Right renal pelvis (tissue), 4 donors: ENCODE data around the gene MMD2. TPM values are rescaled to one million over a fixed set of nuclear protein-coding genes. Genes with fewer than 3 reads are reported as not detected.
"Not testable (repeated sequence)": the region's sequence is repeated elsewhere in the genome, so short reads cannot be mapped to it uniquely, and the experiment has no call there.

ENCODE experiments used
- DNase-seq, 4 donors: peaks; one replicate each; pipeline ENCODE4 v3.0.0-alpha.2; 2013; ENCODE audit warnings: low read depth in 4 of 4, low spot score in 3 of 4, missing footprints in 1 of 4
- polyA plus RNA-seq, 4 donors: library from polyadenylated mRNA; unstranded; fragments of 120-200 nt; gene quantifications; one replicate each; pipeline ENCODE4 v1.2.1, GENCODE V29; 2013; ENCODE audit not compliant: insufficient read length in 4 of 4

The MMD2 gene
- polyA plus RNA-seq, 4 donors: 0.10 to 0.42 (median 0.11) TPM; not detected in 1

DNA sequence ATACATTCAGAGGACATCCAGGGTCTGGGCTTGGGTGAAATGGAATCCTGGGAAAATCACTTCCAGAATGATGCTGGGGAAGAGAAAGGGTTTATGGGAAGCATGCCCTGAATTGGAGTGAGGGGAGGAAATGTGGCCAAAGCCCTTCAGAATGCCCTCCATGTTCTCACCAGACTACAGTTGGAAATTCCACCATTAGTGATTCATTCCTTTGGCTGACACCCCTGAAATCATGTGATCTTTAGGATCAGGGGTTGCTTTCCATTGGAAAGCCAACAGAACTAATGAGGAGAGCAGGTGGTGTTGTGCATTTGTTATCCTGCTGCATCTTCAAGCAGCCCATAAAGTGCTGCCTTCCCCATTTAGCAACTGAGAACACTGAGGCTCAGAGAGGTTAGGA, 54.6 kb downstream of the MMD2 start:
- DNase-seq: no peak

DNA sequence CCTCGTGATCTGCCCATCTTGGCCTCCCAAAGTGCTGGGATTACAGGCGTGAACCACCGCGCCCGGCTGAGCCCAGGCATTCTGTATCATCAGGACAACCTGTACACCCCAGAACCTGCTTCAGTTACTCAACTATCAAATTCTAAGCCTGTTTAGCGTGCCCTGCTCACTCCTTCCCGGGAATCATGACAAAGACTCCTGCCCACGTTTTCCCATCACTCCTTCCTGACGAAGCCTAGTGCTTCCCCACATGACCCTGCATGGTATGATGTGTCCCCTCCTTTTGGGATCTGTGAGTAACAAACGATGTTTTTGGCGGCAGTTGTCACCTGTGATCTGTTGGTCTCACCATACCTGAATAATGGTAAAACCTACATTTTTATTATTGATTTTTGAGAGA, 63.2 kb downstream of the MMD2 start:
- no peak for DNase-seq

DNA sequence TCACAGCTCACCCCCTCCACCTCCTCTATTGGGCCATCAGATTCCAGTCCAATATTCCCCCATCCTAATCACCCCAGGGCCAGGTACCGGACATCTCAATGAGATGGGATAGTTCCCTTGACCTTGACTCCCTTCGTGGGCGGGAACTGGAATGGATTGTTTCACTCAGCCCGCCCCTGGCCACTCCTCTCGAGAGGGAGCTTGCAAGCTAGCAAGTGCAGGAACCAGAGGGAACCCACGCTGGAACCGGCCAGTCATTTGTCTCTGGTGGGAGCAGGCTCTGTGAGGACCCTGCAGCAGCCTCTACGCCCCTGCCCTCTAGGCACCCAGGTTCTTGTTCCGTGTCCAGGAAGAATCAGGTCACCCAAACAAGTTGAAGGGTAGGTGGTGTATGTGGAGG, 64.5 kb downstream of the MMD2 start:
- no peak for DNase-seq

DNA sequence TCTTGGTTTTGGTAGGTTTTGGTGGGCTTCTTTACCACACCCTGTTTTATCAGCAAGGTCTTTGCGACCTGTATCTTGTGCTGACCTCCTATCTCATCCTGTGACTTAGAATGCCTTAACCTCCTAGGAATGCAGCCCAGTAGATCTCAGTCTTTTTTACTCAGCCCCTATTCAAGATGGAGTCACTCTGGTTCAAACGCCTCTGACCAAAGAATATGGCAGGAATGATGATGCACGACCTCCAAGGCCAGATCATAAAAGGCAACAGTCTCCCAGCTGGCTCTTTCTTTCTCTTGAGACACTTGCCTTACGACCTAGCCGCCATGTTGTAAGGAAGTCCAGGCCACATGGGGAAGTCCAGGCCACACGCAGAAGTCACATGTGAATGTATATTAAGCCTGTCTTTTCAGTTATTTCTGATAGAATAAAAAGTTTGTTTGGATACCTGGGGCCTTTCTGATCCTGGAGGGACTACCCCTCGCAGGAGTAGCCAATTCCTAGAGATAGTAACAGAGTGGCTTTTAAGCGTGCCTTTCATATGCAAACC, 65.0 kb downstream of the MMD2 start:
- no peak for DNase-seq

DNA sequence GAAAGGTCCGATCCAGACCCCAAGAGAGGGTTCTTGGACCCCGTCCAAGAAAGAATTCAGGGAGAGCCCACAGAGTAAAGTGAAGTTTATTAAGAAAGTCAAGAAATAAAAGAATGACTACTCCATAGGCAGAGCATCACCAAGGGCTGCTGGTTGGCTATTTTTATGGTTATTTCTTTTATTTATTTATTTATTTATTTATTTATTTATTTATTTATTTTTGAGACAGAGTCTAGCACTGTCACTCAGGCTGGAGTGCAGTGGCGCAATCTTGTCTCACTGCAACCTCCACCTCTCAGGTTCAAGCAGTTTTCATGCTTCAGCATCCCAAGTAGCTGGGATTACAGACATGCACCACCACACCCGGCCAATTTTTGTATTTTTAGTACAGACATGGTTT, 65.8 kb downstream of the MMD2 start:
- DNase-seq: not testable (repeated sequence)

DNA sequence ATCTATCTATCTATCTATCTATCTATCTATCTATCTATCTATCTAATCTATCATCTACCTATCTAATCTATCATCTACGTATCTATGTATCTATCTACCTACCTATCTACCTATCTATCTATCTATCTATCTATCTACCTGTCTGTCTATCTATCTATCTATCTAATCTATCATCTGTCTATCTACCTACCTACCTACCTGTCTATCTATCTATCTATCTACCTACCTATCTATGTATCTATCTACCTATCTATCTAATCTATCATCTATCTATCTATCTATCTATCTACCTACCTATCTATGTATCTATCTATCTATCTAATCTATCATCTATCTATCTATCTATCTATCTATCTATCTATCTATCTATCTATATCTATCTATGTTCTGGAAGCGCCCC, 67.5 kb downstream of the MMD2 start:
- DNase-seq: not testable (repeated sequence)

DNA sequence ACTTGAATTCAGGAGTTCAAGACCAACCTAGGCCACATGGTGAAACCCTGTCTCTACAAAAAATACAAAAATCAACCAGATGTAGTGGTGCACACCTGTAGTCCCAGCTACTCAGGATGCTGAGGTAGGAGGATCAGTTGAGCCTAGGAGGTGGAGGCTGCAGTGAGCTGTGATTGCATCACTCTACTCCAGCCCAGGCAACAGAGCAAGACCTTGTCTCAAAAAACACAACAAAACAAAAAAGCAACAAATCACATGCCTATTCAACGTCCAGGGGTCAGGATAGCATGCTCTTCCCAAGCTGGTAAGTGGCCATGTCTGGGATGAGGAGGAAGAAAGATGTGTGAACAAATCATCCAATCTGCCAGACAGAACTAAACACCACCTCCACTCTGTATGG, 69.3 kb downstream of the MMD2 start:
- DNase-seq: no peak

DNA sequence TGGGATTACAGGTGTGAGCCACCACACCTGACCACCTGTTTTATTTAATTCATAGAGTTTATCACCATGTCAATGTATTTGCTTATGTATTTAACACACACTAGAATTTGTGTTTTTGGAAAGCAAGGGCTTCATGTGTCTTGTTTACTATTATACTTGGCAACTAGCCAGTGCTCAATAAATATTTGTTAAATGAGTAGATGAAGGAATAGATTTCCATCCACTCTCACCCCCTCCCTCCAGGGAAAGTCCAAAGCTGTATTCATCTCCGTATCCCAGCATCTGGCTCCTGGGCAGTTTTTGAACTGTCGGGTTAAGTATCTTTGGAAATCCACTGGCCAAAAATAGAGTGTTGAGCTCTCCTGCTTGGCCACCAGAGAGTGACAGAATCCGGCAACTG, 70.8 kb downstream of the MMD2 start:
- DNase-seq: no peak

DNA sequence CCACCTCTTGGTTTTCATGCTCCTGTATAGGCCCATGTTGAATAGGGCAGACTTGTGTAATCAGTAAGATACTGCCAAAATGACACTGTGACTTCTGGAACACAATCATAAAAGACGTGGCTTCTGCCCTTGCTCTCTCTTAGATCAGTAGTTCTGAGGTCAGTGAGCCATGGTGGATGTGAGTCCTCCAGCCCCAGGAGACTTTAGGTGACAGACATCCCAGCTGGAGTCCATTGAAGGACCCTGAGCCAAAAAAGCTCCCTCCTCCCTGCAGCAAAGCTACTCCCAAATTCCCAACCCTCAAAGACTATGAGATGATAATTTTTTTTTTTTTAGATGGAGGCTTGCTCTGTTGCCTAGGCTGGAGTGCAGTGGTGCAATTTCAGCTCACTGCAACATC, 72.3 kb downstream of the MMD2 start:
- DNase-seq: no peak

DNA sequence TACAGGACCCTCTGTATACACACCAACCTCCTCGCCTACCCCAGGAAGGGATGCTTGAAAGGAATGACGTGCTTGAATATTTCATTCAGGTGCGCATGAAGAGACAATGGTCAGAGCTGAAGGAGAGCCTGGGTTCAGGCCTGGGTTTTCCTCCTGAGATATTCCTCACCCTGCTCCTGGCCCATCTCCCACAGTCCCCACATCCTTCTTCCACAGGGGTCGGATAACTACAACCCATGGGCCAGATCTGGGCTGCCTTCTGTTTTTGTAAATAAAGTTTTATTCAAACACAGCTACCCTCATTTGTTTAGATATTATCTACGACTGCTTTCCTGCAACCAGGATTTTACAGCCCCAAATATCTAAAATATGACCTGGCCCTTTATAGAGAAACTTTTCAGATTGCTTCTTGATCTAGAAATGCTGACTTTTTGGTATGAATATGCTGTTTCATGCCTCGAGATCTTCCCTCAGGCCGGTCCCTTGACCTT, 73.6 kb downstream of the MMD2 start:
- DNase-seq: no peak

DNA sequence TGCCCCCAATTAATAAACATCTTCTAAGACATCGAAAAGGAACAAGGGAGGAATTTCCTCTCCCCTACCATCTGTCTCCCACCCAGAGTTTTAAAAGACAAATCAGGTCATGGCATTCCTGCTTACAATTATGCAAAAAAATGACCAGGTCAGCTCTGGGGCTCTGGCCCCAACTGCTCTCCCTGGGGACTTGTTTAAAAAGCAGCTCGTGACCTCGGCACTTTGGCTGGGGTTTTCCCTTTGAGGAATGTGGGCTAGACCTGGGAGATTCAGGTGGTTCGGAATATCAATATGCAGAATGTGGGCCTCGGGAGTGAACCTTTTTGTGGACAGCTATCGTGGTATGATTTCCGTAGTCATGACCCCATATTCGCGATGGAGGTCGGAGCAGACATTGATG, 74.8 kb downstream of the MMD2 start:
- no peak for DNase-seq

DNA sequence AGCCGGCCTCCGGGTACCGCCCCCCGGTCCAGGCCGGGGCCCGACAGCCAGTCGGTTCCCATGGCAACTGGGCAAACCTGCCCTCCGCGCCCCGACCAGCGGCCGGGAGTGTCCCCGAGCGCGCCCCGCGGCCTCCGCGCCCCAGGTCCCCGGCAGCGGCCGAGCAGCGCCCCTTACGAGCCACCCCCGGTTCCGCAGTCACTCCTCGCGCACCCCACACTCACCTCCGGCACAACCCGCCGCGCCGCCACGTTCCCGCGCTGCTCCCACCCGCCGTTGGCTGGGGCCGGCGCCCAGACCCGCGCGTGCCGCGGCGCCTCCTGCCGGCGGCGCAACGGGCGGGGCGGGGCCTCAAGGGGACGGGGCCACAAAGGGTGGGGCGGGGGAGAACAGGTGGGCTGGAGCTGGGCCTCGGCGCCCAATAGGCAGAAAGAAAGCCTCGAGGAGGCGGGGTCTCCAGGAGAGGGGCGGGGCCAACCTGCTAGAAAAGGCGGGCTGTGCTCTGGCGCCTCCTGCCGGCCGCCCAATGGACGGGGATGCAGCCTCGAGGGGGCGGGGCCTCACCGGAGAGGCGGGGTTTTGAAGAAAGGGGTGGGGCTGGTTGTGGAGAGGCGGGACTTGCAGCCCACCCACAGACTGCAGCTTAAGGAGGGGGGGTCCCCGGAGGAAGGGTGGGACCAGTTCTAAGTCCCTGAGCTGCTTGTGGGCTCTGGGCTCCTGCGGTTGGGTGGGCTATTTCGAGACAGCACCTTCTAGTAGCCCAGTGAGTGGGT, 75.4 kb downstream of the MMD2 start, which contains the start of gene RADIL:
Gene RADIL (minus strand): TSS at position 345 of the 773 bp plus-strand sequence. CDS start 5,577 bp downstream, outside the sequence.
- peak in 3 of 4 donors; percentile 64 to 73 (median 71) for DNase-seq

DNA sequence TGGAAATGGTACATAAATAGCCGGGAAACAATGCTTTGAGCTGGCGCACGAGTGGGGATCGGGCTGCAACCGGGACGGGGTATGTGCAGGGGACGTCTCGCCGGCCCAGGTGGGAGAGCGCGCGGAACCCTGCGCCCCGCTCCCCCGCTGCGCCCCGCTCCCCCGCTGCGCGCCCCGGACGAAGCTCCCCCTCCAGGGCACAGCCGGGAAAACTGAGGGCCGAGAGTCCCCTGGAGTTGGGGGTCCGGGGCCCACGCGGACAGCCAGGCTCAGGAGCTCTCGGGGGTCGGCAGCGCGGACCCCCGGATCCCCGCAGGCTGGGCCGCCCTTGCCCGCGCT, 76.0 kb downstream of the MMD2 start:
- no peak for DNase-seq

DNA sequence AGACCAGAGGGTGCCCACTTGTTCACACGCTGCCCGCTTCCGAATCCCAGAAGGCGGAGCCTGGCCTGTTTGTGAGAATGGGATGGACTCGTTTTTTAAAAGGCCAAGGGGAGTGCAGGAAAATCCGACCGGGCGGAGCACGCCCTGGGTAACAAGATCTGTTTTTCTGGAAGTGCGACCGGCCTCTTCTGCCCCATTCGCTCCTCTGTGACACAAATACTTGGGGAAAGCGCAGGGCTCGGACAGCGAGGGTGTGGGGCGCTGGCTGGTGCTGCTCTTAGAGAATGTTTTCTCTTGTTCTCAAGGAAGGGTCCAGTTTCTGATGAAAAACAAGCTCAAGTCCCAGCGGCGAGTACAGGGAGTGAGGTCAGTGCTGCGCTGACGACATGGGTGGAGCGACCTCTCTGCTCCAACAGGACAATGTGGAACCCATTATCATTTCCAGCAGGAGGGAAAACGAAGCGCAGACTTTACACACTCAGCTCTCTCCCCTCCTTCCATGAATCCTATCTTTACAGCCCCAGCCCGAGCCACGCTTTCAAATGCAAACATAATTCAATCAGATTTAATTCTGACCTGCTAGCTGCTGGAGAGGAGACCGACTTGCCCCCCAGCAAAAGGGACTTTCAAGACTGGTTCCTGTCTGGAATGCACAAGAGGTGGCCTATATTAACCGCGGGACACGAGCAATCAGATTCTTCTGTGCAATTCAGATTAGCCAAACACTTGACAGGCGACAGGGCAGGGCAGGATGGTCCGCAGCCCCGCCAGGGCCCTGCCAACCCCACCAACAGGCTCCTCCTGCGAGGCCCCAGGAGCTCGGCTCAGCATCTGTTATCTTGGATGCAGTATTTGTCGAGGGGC, 76.6 kb downstream of the MMD2 start:
- no peak for DNase-seq

DNA sequence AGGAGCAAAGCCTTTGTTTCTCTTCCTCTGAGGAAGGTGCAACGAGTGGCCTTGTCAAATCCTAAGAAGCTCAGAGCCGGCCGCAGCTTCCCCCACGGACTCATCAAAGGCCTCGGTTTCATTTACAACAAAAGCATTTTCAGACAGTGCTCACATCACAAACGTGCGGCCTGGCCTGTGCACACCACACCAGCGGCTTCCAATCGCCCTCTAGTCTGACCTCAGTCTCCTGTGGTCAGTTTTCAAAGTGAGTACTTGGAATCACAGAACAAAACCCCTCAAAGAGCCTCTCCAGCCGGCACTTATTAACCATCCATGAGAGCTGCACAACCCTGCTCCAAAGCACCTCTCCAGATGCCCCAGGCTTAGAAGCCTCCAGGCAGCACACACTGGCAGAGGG, 78.8 kb downstream of the MMD2 start:
- DNase-seq: no peak

DNA sequence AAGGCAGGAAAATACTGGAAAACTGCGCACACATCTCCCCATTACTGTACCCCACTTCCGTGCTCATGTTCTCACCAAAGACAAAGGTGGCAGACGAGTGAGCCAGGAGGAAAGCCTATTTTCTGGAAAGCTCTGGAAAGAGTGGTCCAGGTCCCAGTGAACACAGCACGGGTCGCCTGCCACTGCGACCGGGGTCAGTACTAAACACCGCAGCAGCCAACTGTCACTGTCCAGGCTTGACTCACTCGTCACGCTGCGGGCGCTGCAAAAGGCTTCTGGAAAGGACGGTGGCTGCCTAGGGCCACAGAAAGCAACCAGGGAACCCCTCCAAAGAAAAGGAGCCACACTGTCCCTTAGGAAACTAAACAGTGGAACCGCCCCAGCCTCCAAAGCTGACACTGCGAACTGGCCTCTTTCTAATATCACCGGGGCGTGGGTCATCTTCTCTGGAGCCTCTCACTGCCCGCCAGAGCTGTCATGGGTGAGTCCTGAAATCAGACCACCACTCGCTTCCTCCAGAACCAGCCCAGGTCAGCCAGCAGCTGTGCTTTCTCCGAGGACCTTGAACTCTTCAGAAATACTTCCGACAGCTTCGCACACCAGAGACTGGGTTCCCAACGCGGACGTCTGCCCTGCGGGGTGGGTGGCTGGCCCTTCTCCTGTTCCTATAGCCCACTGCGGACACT, 79.4 kb downstream of the MMD2 start:
- no peak for DNase-seq

DNA sequence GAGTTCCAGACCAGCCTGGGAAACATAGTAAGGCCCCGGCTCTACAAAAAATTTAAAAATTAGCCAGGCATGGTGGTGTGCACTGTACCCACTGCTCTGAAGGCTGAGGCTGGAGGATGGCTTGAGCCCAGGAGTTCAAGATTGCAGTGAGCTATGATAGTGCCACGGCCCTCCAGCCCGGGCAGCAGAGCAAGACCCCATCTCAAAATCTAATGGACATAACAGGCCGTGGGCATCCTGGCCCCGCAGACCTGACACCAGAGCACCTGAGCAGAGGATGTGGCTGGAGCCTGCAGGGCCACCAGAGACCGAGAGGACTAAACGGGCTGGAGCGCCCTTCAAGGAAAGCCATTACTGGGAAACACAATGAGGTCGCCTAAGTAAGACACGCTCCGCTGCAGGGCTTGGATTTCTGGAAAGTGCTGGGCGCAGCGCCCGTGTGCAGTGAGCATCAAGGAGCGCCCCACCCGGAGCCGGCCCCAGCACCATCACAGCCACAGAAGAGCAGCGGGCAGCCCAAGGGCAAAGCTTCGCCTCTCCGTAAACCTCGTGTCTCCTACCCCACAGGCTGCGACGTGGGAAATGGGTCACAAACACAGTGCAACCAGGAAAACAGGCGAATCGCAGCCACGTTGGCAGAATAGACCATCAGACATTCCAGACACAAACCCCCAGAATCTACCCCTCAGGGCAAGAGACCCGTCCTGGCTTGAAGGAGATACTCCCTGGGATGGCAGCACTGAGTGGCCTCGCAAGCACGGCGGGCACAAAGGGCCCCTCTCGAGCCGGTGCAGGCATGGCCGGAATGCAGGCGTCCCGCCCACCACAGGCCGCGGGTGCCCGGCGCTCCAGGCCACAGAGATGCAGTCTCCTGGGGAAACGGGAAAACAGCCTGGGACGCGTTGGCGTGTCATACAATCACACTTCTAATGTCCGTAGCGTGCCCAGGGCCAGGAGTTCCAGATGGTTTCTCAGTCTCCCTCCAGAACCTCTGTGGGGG, 80.4 kb downstream of the MMD2 start:
- no peak for DNase-seq

DNA sequence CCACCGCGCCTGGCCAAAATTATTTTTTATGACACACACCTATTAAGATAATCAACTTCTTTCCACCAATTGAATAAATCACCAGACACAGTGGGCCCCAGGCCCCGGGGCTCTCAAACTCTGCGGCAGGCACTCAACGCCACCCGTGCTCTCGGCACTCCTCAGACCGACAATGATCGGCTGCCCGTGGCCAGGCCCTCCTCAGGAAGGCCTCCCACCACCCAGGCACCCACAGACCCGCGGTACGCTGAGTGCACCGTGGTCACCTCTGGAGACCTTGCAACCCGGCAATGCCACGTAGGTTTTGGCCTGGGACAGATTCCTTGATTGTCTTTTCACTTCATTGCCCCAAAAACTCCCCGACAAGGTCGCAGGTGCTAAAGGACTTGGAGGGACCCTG, 82.4 kb downstream of the MMD2 start:
- no peak for DNase-seq

DNA sequence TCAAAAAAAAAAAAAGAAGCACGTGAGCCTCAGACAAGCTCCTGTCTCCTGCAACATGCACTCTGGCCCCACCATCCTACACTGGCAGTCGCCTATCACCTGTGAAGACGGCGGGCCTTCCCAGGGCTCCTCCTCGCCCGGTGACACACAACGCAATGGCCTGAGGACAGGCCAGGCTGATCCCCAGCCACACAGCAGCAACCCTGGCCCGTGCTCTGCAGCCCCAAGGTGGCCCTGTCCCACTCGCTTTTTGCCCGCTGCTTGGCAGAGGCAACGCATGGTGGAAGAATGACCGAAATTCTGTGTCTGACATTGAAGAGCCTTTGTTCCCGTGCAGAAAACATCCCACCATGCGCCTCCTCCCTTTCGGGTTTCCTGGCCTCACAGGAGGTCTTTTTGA, 83.6 kb downstream of the MMD2 start:
- no peak for DNase-seq
